Liver (tissue), 9 donors: Measurements from ENCODE around the gene TMEM245. TPM values are rescaled to one million over a fixed set of nuclear protein-coding genes. Genes with fewer than 3 reads are reported as not detected.

Experiments
- DNase-seq: peaks from one replicate; pipeline ENCODE4 v3.0.0-alpha.2; 2017; ENCODE audit warnings: low spot score
- H3K27ac ChIP-seq, 2 donors: one replicate each; pipeline ENCODE4 v1.7.0; 2013; ENCODE audit warnings: inconsistent platforms in 2 of 2, low read length in 2 of 2, control low read depth in 1 of 2, low read depth in 1 of 2, mild to moderate bottlenecking in 1 of 2
- H3K27me3 ChIP-seq, 4 donors: one replicate each; pipeline versions ENCODE4 v1.6.1 to v1.7.0; 2013; ENCODE audit warnings: low read length in 3 of 4, inconsistent platforms in 1 of 4, mild to moderate bottlenecking in 1 of 4, moderate library complexity in 1 of 4; ENCODE audit not compliant: control insufficient read depth in 4 of 4, insufficient read depth in 4 of 4
- H3K36me3 ChIP-seq, 4 donors: one replicate each; pipeline versions ENCODE4 v1.6.1 to v1.7.0; 2013; ENCODE audit warnings: low read length in 3 of 4, mild to moderate bottlenecking in 3 of 4, low read depth in 1 of 4, moderate library complexity in 1 of 4; ENCODE audit not compliant: control insufficient read depth in 4 of 4, insufficient read depth in 3 of 4
- H3K4me1 ChIP-seq, 4 donors: one replicate each; pipeline versions ENCODE4 v1.6.1 to v1.7.0; 2013; ENCODE audit warnings: low read length in 3 of 4, mild to moderate bottlenecking in 3 of 4, moderate library complexity in 1 of 4; ENCODE audit not compliant: control insufficient read depth in 4 of 4, insufficient read depth in 4 of 4
- H3K4me3 ChIP-seq, 3 donors: one replicate each; pipeline versions ENCODE4 v1.6.1 to v1.7.0; 2013; ENCODE audit warnings: low read length in 3 of 3, control low read depth in 1 of 3, low read depth in 1 of 3, mild to moderate bottlenecking in 1 of 3
- H3K9ac ChIP-seq, 2 donors: one replicate each; pipeline ENCODE4 v1.7.0; 2013; ENCODE audit warnings: low read length in 2 of 2, mild to moderate bottlenecking in 2 of 2, moderate library complexity in 2 of 2, control low read depth in 1 of 2, low read depth in 1 of 2
- H3K9me3 ChIP-seq, 4 donors: one replicate each; pipeline versions ENCODE4 v1.6.1 to v1.7.0; 2013; ENCODE audit warnings: low read length in 3 of 4; ENCODE audit not compliant: control insufficient read depth in 4 of 4
- EGR1 ChIP-seq, 2 donors: IDR thresholded peaks; 2 replicates each; pipeline ENCODE4 v1.6.1; 2016 to 2018; ENCODE audit warnings: antibody characterized with exemption in 2 of 2, low read depth in 2 of 2
- FOXA1 ChIP-seq: IDR thresholded peaks from 2 replicates; pipeline ENCODE4 v1.6.1; 2016; ENCODE audit warnings: antibody characterized with exemption
- FOXA2 ChIP-seq: IDR thresholded peaks from 2 replicates; pipeline ENCODE4 v1.6.1; 2016; ENCODE audit warnings: antibody characterized with exemption
- GABPA ChIP-seq, 2 donors: IDR thresholded peaks in 1 of 2; conservative IDR thresholded peaks in 1 of 2; 2 replicates each; pipeline ENCODE4 v1.6.1; 2016; ENCODE audit warnings: antibody characterized with exemption in 2 of 2, mild to moderate bottlenecking in 1 of 2, moderate library complexity in 1 of 2
- HNF4A ChIP-seq, 2 donors: conservative IDR thresholded peaks; 2 replicates each; pipeline ENCODE4 v1.6.1; 2016; ENCODE audit warnings: antibody characterized with exemption in 2 of 2, mild to moderate bottlenecking in 2 of 2
- HNF4G ChIP-seq: IDR thresholded peaks from 2 replicates; pipeline ENCODE4 v1.6.1; 2016; ENCODE audit warnings: antibody characterized with exemption
- JUND ChIP-seq, 2 donors: IDR thresholded peaks; 2 replicates each; pipeline ENCODE4 v1.6.1; 2016; ENCODE audit warnings: antibody characterized with exemption in 2 of 2
- MAX ChIP-seq: IDR thresholded peaks from 2 replicates; pipeline ENCODE4 v1.6.1; 2016; ENCODE audit warnings: antibody characterized with exemption
- NR2F2 ChIP-seq: IDR thresholded peaks from 2 replicates; pipeline ENCODE4 v1.6.1; 2016; ENCODE audit warnings: antibody characterized with exemption
- RAD21 ChIP-seq, 2 donors: IDR thresholded peaks; 2 replicates each; pipeline ENCODE4 v1.6.1; 2016; ENCODE audit warnings: antibody characterized with exemption in 2 of 2, mild to moderate bottlenecking in 2 of 2
- RXRA ChIP-seq, 2 donors: IDR thresholded peaks; 2 replicates each; pipeline ENCODE4 v1.6.1; 2017 to 2018; ENCODE audit warnings: antibody characterized with exemption in 2 of 2, mild to moderate bottlenecking in 1 of 2
- SP1 ChIP-seq: IDR thresholded peaks from 2 replicates; pipeline ENCODE4 v1.6.1; 2018; ENCODE audit warnings: antibody characterized with exemption, mild to moderate bottlenecking
- TAF1 ChIP-seq: conservative IDR thresholded peaks from 2 replicates; pipeline ENCODE4 v1.6.1; 2016; ENCODE audit warnings: antibody characterized with exemption, mild to moderate bottlenecking
- YY1 ChIP-seq: IDR thresholded peaks from 2 replicates; pipeline ENCODE4 v1.6.1; 2016; ENCODE audit warnings: antibody characterized with exemption, mild to moderate bottlenecking
- ZBTB33 ChIP-seq: IDR thresholded peaks from 2 replicates; pipeline ENCODE4 v1.6.1; 2016; ENCODE audit warnings: antibody characterized with exemption
- WGBS: extraction: QIAGEN DNeasy Blood & Tissue Kit; methylation state at CpG from one replicate; pipeline ENCODE4 v1.1.7; 2013; 5-methylcytosine and 5-hydroxymethylcytosine counted together
- polyA plus RNA-seq, 2 donors: library from polyadenylated mRNA; stranded (reverse) in 1 of 2; unstranded in 1 of 2; fragments of 200-250 nt in 1 of 2; fragments of >200 nt in 1 of 2; fragmentation: Nextera tagmentation in 1 of 2; extraction: Ambion mirVana in 1 of 2; gene quantifications; one replicate each; pipeline versions ENCODE4 v1.2.1 to v1.2.3, GENCODE V29; 2013 to 2015
- total RNA-seq, 2 donors: library from RNA; depleted of rRNA; stranded (reverse); fragments of >200 nt; gene quantifications; one replicate each; pipeline ENCODE4 v1.2.3, GENCODE V29; 2014
- TF ChIP-seq, protein P1 (sequence below): fragments of 150-350 bp; IDR thresholded peaks from 2 replicates; pipeline ENCODE4 v1.5.1; 2017; ENCODE audit warnings: improper control_type of control experiment, low read depth, low read length; ENCODE audit not compliant: missing input control
- TF ChIP-seq, protein P2 (sequence below): IDR thresholded peaks from 2 replicates; pipeline ENCODE4 v1.6.1; 2016; ENCODE audit warnings: antibody characterized with exemption, mild to moderate bottlenecking
- TF ChIP-seq, protein P3 (sequence below): IDR thresholded peaks from 2 replicates; pipeline ENCODE4 v1.6.1; 2016; ENCODE audit warnings: antibody characterized with exemption
- donor health status: healthy.
- donor health status: healthy.
- donor health status: healthy.
- donor health status: healthy.
- donor health status: healthy.

The TMEM245 gene
- total and polyA plus RNA-seq, 4 donors: 13.7 to 75.3 (median 31.2) TPM

- DNase-seq: no peak
- no peak for TF ChIP-seq FOXA2
- no peak for TF ChIP-seq RAD21 (IDR thresholded peaks at IDR 0.05)
- TF ChIP-seq, protein P1, sequence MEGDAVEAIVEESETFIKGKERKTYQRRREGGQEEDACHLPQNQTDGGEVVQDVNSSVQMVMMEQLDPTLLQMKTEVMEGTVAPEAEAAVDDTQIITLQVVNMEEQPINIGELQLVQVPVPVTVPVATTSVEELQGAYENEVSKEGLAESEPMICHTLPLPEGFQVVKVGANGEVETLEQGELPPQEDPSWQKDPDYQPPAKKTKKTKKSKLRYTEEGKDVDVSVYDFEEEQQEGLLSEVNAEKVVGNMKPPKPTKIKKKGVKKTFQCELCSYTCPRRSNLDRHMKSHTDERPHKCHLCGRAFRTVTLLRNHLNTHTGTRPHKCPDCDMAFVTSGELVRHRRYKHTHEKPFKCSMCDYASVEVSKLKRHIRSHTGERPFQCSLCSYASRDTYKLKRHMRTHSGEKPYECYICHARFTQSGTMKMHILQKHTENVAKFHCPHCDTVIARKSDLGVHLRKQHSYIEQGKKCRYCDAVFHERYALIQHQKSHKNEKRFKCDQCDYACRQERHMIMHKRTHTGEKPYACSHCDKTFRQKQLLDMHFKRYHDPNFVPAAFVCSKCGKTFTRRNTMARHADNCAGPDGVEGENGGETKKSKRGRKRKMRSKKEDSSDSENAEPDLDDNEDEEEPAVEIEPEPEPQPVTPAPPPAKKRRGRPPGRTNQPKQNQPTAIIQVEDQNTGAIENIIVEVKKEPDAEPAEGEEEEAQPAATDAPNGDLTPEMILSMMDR: no peak
- no peak for TF ChIP-seq HNF4A (conservative IDR thresholded peaks at IDR 0.05)
- no peak for TF ChIP-seq FOXA1
- no peak for TF ChIP-seq EGR1 (IDR thresholded peaks at IDR 0.05; ENCODE audit: low read depth in 2 of 2)
- no peak for TF ChIP-seq HNF4G
- no peak for TF ChIP-seq YY1
- TF ChIP-seq, protein P2, sequence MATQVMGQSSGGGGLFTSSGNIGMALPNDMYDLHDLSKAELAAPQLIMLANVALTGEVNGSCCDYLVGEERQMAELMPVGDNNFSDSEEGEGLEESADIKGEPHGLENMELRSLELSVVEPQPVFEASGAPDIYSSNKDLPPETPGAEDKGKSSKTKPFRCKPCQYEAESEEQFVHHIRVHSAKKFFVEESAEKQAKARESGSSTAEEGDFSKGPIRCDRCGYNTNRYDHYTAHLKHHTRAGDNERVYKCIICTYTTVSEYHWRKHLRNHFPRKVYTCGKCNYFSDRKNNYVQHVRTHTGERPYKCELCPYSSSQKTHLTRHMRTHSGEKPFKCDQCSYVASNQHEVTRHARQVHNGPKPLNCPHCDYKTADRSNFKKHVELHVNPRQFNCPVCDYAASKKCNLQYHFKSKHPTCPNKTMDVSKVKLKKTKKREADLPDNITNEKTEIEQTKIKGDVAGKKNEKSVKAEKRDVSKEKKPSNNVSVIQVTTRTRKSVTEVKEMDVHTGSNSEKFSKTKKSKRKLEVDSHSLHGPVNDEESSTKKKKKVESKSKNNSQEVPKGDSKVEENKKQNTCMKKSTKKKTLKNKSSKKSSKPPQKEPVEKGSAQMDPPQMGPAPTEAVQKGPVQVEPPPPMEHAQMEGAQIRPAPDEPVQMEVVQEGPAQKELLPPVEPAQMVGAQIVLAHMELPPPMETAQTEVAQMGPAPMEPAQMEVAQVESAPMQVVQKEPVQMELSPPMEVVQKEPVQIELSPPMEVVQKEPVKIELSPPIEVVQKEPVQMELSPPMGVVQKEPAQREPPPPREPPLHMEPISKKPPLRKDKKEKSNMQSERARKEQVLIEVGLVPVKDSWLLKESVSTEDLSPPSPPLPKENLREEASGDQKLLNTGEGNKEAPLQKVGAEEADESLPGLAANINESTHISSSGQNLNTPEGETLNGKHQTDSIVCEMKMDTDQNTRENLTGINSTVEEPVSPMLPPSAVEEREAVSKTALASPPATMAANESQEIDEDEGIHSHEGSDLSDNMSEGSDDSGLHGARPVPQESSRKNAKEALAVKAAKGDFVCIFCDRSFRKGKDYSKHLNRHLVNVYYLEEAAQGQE: no peak
- TF ChIP-seq SP1: no peak
- TF ChIP-seq NR2F2: no peak
- TF ChIP-seq, protein P3, sequence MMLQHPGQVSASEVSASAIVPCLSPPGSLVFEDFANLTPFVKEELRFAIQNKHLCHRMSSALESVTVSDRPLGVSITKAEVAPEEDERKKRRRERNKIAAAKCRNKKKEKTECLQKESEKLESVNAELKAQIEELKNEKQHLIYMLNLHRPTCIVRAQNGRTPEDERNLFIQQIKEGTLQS: no peak
- TF ChIP-seq GABPA (IDR thresholded peaks at IDR 0.05 in 1 of 2, conservative IDR thresholded peaks at IDR 0.05 in 1 of 2): no peak
- TF ChIP-seq JUND (IDR thresholded peaks at IDR 0.05): no peak
- no peak for TF ChIP-seq ZBTB33
- TF ChIP-seq MAX: no peak
- TF ChIP-seq TAF1: no peak
- TF ChIP-seq RXRA (IDR thresholded peaks at IDR 0.05): no peak
- Histone ChIP-seq H3K36me3 (no peaks in the 10 kb centered on the region), H3K9ac (no peak overlapping the region), H3K27ac (no peak overlapping the region), H3K4me1 (peaks cover 0 to 6% (median 3%) of the 10 kb centered on the region in 4 donors), H3K27me3 (peaks cover 0 to 4% (median 2%) of the 10 kb centered on the region in 4 donors), H3K4me3 (no peak overlapping the region), H3K9me3 (no peaks in the 10 kb centered on the region)
- WGBS: 84% methylated on average over 3 of the region's 3 CpGs
Observed at GRCh38 chr9:109162677-109163076, 42.9 kb upstream of the TMEM245 start.
